HEK293 (cell line): ENCODE measurements around the gene SART3.

ENCODE experiments used
- CTCF ChIP-seq: fragments of 450-650 bp; formaldehyde crosslinking; IDR thresholded peaks from 2 replicates; pipeline ENCODE4 v1.5.1; 2016; ENCODE audit warnings: missing biosample characterization, missing genetic modification characterization
- ELK4 ChIP-seq: IDR thresholded peaks from 2 replicates; pipeline ENCODE4 v1.6.1; 2011; ENCODE audit warnings: mild to moderate bottlenecking, low read depth, low read length, borderline replicate concordance
- GLIS2 ChIP-seq: fragments of 450-650 bp; formaldehyde crosslinking; IDR thresholded peaks from 2 replicates; pipeline ENCODE4 v1.5.1; 2016; ENCODE audit warnings: missing biosample characterization, missing genetic modification characterization
- TF ChIP-seq, protein P1 (sequence below): fragments of 450-650 bp; formaldehyde crosslinking; IDR thresholded peaks from 2 replicates; pipeline ENCODE4 v1.5.1; 2016; ENCODE audit warnings: missing biosample characterization, missing genetic modification characterization

GRCh38 chr12:108477881-108478259, 83.1 kb downstream of the SART3 start:
- TF ChIP-seq CTCF (tag by site-specific recombination) (no peak), ELK4 (no peak), GLIS2 (tag by site-specific recombination) (no peak)
- TF ChIP-seq, protein P1, sequence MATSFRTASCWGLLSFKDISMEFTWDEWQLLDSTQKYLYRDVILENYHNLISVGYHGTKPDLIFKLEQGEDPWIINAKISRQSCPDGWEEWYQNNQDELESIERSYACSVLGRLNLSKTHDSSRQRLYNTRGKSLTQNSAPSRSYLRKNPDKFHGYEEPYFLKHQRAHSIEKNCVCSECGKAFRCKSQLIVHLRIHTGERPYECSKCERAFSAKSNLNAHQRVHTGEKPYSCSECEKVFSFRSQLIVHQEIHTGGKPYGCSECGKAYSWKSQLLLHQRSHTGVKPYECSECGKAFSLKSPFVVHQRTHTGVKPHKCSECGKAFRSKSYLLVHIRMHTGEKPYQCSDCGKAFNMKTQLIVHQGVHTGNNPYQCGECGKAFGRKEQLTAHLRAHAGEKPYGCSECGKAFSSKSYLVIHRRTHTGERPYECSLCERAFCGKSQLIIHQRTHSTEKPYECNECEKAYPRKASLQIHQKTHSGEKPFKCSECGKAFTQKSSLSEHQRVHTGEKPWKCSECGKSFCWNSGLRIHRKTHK (tag by site-specific recombination): no peak
